Measurements from ENCODE around the gene PAX7.

DNA sequence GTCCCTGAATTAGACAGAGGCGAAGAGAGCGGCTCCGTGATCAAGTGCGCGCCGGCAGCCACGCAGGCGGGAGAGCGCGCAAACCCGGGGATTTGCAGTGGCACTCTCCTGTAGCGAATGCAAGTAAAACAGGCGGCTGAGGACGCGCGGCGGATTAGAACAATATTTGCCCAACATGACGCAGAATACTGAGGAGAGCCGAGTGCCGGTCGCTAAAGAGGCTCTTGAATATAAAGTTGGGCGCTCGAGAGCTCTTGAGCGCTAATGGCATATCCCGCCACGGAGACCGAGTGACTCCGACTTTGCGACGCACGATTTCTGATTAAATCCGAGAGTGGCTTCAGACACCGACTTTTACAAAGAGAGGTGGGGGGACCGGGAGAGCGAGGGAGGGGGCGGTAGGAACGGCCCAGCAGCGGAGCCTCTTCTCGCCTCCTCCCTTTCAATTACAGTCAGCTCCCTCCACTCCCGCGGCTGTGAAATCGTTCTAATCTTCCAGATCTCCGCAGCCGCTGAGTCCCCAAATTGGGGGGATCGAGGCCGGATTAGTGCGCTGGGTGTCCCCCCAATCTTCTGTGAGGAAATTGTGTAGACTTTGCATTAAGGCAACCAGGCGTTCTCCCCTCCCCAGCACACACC, 2.3 kb downstream of the PAX7 start:
- TF ChIP-seq EZH2 (IDR thresholded peaks at IDR 0.05; ENCODE audit: low read depth, unreplicated experiment) (peak; percentile 100), CREB1 (CRISPR knock-in tag; IDR thresholded peaks at IDR 0.05; ENCODE audit: low read depth) (no peak)
- TF ChIP-seq, protein P1, sequence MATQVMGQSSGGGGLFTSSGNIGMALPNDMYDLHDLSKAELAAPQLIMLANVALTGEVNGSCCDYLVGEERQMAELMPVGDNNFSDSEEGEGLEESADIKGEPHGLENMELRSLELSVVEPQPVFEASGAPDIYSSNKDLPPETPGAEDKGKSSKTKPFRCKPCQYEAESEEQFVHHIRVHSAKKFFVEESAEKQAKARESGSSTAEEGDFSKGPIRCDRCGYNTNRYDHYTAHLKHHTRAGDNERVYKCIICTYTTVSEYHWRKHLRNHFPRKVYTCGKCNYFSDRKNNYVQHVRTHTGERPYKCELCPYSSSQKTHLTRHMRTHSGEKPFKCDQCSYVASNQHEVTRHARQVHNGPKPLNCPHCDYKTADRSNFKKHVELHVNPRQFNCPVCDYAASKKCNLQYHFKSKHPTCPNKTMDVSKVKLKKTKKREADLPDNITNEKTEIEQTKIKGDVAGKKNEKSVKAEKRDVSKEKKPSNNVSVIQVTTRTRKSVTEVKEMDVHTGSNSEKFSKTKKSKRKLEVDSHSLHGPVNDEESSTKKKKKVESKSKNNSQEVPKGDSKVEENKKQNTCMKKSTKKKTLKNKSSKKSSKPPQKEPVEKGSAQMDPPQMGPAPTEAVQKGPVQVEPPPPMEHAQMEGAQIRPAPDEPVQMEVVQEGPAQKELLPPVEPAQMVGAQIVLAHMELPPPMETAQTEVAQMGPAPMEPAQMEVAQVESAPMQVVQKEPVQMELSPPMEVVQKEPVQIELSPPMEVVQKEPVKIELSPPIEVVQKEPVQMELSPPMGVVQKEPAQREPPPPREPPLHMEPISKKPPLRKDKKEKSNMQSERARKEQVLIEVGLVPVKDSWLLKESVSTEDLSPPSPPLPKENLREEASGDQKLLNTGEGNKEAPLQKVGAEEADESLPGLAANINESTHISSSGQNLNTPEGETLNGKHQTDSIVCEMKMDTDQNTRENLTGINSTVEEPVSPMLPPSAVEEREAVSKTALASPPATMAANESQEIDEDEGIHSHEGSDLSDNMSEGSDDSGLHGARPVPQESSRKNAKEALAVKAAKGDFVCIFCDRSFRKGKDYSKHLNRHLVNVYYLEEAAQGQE (IDR thresholded peaks at IDR 0.05; ENCODE audit: unreplicated experiment): no peak
